ENCODE measurements around the gene RANBP3. TPM values are rescaled to one million over a fixed set of nuclear protein-coding genes. Genes with fewer than 3 reads are reported as not detected.

RANBP3 gene
- total RNA-seq, 1 experiment from 2014 or later: 62.4 TPM

DNA sequence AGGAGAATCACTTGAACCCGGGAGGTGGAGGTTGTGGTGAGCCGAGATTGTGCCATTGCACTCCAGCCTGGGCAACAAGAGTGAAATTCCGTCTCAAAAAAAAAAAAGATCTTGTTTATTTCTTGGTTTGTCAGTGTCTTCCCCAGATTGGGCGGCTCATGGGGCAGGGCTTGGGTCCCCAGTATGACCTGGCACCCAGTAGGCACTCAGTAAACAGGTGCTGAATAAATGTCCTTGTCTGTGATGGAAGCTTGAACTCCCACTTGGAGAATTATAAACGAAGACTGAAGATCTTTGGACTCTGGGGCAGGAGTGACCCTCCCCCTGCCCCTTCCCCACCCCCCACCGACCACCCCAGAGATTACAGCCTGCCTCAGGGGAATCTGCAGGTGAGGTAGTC is 97.7 kb downstream of the RANBP3 start (continued):
- TF ChIP-seq POLR2AphosphoS5 (IDR thresholded peaks at IDR 0.05; ENCODE audit: low read depth, low read length) (no peak), ZNF274 (IDR thresholded peaks at IDR 0.05; ENCODE audit: low read depth, low read length) (no peak)

DNA sequence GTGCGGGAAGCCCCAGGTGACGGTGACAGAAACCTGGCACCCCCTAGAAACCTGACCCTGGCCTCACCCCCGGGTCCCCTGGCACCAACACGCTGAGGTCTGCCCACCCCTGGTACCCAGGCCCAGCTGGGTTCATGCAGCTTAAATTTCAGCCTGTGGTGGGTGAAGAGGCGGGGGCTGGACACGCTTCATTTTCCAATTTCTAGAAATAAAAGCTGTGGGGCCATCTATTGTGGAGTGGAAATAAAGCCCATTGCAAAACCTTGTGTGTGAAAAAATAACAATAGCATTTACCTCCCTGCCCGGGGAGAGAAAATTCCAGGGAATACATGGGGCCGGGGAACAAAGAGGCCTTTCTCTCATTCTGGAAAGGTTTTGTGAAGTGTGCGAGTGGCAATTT is 100.1 kb downstream of the RANBP3 start:
- RAD21 ChIA-PET (ENCODE audit: low non-redundant PET in 1 of 2, low total read pairs in 2 of 2, uncharacterized antibody in 2 of 2, unreplicated experiment in 2 of 2): no interaction called here
- Histone ChIP-seq H3K9ac (ENCODE audit: low read length) (no peak overlapping the region), H3K79me2 (ENCODE audit: insufficient read depth, low read length) (no peaks in the 10 kb centered on the region), H3K4me2 (ENCODE audit: low read length) (no peak overlapping the region), H3K36me3 (ENCODE audit: control insufficient read depth in 1 of 2, insufficient read depth in 2 of 2, low read length in 2 of 2) (no peaks in the 10 kb centered on the region), H3K9me2 (ENCODE audit: insufficient read depth) (no peaks in the 10 kb centered on the region), H3K4me1 (ENCODE audit: control insufficient read depth in 1 of 2, insufficient read depth in 2 of 2, low read length in 2 of 2) (peaks cover 17 to 30% of the 10 kb centered on the region in 2 experiments), H3K27ac (ENCODE audit: low read depth, low read length) (no peak overlapping the region), H3K9me3 (ENCODE audit: control insufficient read depth in 1 of 2, insufficient read depth in 1 of 2, low read depth in 1 of 2, low read length in 2 of 2) (no peaks in the 10 kb centered on the region), H3K4me3 (replicated peaks in 1 of 2; ENCODE audit: low read depth in 1 of 2, low read length in 2 of 2) (no peak overlapping the region), H4K20me1 (ENCODE audit: insufficient read depth) (no peaks in the 10 kb centered on the region), H3K27me3 (ENCODE audit: insufficient read depth, low read length) (no peaks in the 10 kb centered on the region), H2AFZ (ENCODE audit: low read depth, low read length, poor library complexity, severe bottlenecking) (no peak overlapping the region)
- BruUV-seq (replicated peaks): no TSS peak
- intact Hi-C loops (cut with micrococcal nuclease): no loop called here
- TF ChIP-seq, protein P1, sequence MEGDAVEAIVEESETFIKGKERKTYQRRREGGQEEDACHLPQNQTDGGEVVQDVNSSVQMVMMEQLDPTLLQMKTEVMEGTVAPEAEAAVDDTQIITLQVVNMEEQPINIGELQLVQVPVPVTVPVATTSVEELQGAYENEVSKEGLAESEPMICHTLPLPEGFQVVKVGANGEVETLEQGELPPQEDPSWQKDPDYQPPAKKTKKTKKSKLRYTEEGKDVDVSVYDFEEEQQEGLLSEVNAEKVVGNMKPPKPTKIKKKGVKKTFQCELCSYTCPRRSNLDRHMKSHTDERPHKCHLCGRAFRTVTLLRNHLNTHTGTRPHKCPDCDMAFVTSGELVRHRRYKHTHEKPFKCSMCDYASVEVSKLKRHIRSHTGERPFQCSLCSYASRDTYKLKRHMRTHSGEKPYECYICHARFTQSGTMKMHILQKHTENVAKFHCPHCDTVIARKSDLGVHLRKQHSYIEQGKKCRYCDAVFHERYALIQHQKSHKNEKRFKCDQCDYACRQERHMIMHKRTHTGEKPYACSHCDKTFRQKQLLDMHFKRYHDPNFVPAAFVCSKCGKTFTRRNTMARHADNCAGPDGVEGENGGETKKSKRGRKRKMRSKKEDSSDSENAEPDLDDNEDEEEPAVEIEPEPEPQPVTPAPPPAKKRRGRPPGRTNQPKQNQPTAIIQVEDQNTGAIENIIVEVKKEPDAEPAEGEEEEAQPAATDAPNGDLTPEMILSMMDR (IDR thresholded peaks at IDR 0.05 in 2 of 3, conservative IDR thresholded peaks at IDR 0.05 in 1 of 3; ENCODE audit: borderline replicate concordance in 1 of 3, insufficient read depth in 1 of 3, low read depth in 2 of 3, low read length in 2 of 3): no peak
- TF ChIP-seq ELF1 (IDR thresholded peaks at IDR 0.05; ENCODE audit: borderline replicate concordance, low read depth): no peak
- TF ChIP-seq, protein P2, sequence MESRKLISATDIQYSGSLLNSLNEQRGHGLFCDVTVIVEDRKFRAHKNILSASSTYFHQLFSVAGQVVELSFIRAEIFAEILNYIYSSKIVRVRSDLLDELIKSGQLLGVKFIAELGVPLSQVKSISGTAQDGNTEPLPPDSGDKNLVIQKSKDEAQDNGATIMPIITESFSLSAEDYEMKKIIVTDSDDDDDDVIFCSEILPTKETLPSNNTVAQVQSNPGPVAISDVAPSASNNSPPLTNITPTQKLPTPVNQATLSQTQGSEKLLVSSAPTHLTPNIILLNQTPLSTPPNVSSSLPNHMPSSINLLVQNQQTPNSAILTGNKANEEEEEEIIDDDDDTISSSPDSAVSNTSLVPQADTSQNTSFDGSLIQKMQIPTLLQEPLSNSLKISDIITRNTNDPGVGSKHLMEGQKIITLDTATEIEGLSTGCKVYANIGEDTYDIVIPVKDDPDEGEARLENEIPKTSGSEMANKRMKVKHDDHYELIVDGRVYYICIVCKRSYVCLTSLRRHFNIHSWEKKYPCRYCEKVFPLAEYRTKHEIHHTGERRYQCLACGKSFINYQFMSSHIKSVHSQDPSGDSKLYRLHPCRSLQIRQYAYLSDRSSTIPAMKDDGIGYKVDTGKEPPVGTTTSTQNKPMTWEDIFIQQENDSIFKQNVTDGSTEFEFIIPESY (IDR thresholded peaks at IDR 0.05; ENCODE audit: extremely low read depth, insufficient replicate concordance, low read length): no peak
- POLR2A ChIA-PET: interaction anchor here (0.8 kb wide), 1 partner anchor 9 kb away, joined by 3 read pairs; no protein-coding TSS in a partner anchor
- no peak for ATAC-seq
- CTCF ChIA-PET: no interaction called here
- DNase-seq (ENCODE audit: low read depth, low spot score): no peak

Data from HCT116 (cell line).